ENCODE results near the gene LYL1.

GRCh38 chr19:13135068-13136062 is 32.7 kb upstream of the LYL1 start:
- TF ChIP-seq CTCF (IDR thresholded peaks at IDR 0.05; ENCODE audit: low read depth, low read length, missing input control) (no peak), RAD21 (IDR thresholded peaks at IDR 0.05) (no peak), ATF3 (IDR thresholded peaks at IDR 0.05) (no peak), JUND (IDR thresholded peaks at IDR 0.05) (no peak)
- TF ChIP-seq, protein P1, sequence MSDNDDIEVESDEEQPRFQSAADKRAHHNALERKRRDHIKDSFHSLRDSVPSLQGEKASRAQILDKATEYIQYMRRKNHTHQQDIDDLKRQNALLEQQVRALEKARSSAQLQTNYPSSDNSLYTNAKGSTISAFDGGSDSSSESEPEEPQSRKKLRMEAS (IDR thresholded peaks at IDR 0.05) = no peak
- TF ChIP-seq, protein P2, sequence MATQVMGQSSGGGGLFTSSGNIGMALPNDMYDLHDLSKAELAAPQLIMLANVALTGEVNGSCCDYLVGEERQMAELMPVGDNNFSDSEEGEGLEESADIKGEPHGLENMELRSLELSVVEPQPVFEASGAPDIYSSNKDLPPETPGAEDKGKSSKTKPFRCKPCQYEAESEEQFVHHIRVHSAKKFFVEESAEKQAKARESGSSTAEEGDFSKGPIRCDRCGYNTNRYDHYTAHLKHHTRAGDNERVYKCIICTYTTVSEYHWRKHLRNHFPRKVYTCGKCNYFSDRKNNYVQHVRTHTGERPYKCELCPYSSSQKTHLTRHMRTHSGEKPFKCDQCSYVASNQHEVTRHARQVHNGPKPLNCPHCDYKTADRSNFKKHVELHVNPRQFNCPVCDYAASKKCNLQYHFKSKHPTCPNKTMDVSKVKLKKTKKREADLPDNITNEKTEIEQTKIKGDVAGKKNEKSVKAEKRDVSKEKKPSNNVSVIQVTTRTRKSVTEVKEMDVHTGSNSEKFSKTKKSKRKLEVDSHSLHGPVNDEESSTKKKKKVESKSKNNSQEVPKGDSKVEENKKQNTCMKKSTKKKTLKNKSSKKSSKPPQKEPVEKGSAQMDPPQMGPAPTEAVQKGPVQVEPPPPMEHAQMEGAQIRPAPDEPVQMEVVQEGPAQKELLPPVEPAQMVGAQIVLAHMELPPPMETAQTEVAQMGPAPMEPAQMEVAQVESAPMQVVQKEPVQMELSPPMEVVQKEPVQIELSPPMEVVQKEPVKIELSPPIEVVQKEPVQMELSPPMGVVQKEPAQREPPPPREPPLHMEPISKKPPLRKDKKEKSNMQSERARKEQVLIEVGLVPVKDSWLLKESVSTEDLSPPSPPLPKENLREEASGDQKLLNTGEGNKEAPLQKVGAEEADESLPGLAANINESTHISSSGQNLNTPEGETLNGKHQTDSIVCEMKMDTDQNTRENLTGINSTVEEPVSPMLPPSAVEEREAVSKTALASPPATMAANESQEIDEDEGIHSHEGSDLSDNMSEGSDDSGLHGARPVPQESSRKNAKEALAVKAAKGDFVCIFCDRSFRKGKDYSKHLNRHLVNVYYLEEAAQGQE (IDR thresholded peaks at IDR 0.05) = no peak
